ENCODE results near the gene ZNF445. TPM values are rescaled to one million over a fixed set of nuclear protein-coding genes. Genes with fewer than 3 reads are reported as not detected.

The ZNF445 gene
- total RNA-seq, 4 donors from 2014 or later: 9.0 to 9.9 (median 9.2) TPM

GRCh38 chr3:44444896-44445691 lies 32.4 kb downstream of the ZNF445 start:
- H3K4me3 ChIP-seq (replicated peaks in 1 of 3): no peak overlapping the region
- DNase-seq: no peak
- 95% methylated on average over 7 of the region's 7 CpGs for WGBS, 2 donors
- H3K27me3 ChIP-seq: no peaks in the 10 kb centered on the region
- H3K9me3 ChIP-seq: no peaks in the 10 kb centered on the region
- peaks cover 0 to 4% of the 10 kb centered on the region in 2 donors for H3K4me1 ChIP-seq
- peaks cover 44% of the 10 kb centered on the region in 2 donors for H3K36me3 ChIP-seq
- TF ChIP-seq POLR2A (IDR thresholded peaks at IDR 0.05): no peak
- no peak overlapping the region for H3K27ac ChIP-seq
- intact Hi-C loops (cut with DNase I): no loop called here

DNA sequence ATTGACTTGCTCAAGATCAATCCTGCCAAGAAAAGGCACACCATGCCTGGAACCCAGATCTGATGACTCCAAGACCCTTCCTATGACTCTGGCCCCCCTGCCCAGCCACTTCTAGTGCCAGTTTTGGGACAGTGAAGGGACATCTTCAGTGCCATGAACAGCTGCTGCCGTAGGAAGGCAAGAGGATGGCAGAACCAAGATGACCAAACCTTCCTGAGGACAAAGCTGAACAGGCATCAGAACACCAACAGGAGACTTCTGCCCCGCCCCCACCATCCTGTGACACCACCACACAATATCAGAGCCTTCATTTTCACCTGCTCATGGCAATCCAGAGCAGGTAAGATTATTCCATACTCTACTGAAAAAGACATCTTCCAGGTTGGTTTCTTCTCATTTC lies 33.0 kb downstream of the ZNF445 start:
- Histone ChIP-seq H3K4me3 (replicated peaks in 1 of 3) (no peak overlapping the region), H3K4me1 (peaks cover 0 to 8% of the 10 kb centered on the region in 2 donors), H3K9me3 (no peaks in the 10 kb centered on the region), H3K27ac (no peak overlapping the region), H3K27me3 (no peaks in the 10 kb centered on the region), H3K36me3 (peaks cover 38 to 39% of the 10 kb centered on the region in 2 donors)
- WGBS, 2 donors: 100% methylated on average over 2 of the region's 2 CpGs
- TF ChIP-seq POLR2A (IDR thresholded peaks at IDR 0.05) (no peak), CTCF (IDR thresholded peaks at IDR 0.05) (no peak)
- intact Hi-C loops (cut with DNase I): no loop called here
- DNase-seq: no peak

GRCh38 chr3:44442596-44443309 lies 34.7 kb downstream of the ZNF445 start:
- H3K27ac ChIP-seq: no peak overlapping the region
- no peak for DNase-seq
- 79 to 91% methylated on average over 2 of the region's 2 CpGs for WGBS, 2 donors
- H3K27me3 ChIP-seq: no peaks in the 10 kb centered on the region
- H3K4me3 ChIP-seq (replicated peaks in 1 of 3): no peak overlapping the region
- H3K9me3 ChIP-seq: no peaks in the 10 kb centered on the region
- peaks cover 21 to 22% of the 10 kb centered on the region in 2 donors for H3K36me3 ChIP-seq
- TF ChIP-seq CTCF (IDR thresholded peaks at IDR 0.05): no peak
- TF ChIP-seq POLR2A (IDR thresholded peaks at IDR 0.05): no peak
- intact Hi-C loops (cut with DNase I): no loop called here
- H3K4me1 ChIP-seq: peaks cover 0 to 11% of the 10 kb centered on the region in 2 donors

- no peak for TF ChIP-seq POLR2A (IDR thresholded peaks at IDR 0.05)
- TF ChIP-seq CTCF (IDR thresholded peaks at IDR 0.05): no peak
- Histone ChIP-seq H3K27ac (peak overlapping the region; percentile 57 to 75 (median 69)), H3K27me3 (no peaks in the 10 kb centered on the region), H3K4me3 (replicated peaks in 1 of 3) (no peak overlapping the region), H3K9me3 (no peaks in the 10 kb centered on the region), H3K36me3 (peaks cover 3 to 8% of the 10 kb centered on the region in 2 donors), H3K4me1 (peaks cover 0 to 11% of the 10 kb centered on the region in 2 donors)
- peak; percentile 32 to 43 for DNase-seq
- WGBS, 2 donors: 60 to 63% methylated on average over 7 of the region's 7 CpGs
- intact Hi-C loops (cut with DNase I): no loop called here
These were observed 37.8 kb downstream of the ZNF445 start for GRCh38 chr3:44439499-44440295.

- 98% methylated on average over 7 of the region's 7 CpGs for WGBS, 2 donors
- H3K36me3 ChIP-seq: peaks cover 0 to 3% of the 10 kb centered on the region in 2 donors
- H3K27me3 ChIP-seq: no peaks in the 10 kb centered on the region
- no peaks in the 10 kb centered on the region for H3K9me3 ChIP-seq
- no peak for DNase-seq
- H3K27ac ChIP-seq: no peak overlapping the region
- intact Hi-C loops (cut with DNase I): no loop called here
- TF ChIP-seq CTCF (IDR thresholded peaks at IDR 0.05) (no peak), POLR2A (IDR thresholded peaks at IDR 0.05) (no peak)
- no peak overlapping the region for H3K4me3 ChIP-seq (replicated peaks in 1 of 3)
- peaks cover 0 to 11% of the 10 kb centered on the region in 2 donors for H3K4me1 ChIP-seq
These were observed 39.7 kb downstream of the ZNF445 start for GRCh38 chr3:44437800-44438199.

All from thyroid gland (tissue), 4 donors.